Brain microvascular endothelial cell (primary cell): ENCODE measurements around the gene LCT.

Experiments used
- DNase-seq: peaks from one replicate; pipeline ENCODE4 v3.0.0-alpha.2; 2020
- H3K27ac ChIP-seq: fragments of 250-450 bp; sonication (Bioruptor Pico); 2 replicates; pipeline ENCODE4 v1.5.1; 2020; ENCODE audit warnings: mild to moderate bottlenecking, moderate library complexity
- H3K27me3 ChIP-seq: fragments of 250-450 bp; sonication (Bioruptor Pico); replicated peaks from 2 replicates; pipeline ENCODE4 v1.5.1; 2020; ENCODE audit warnings: mild to moderate bottlenecking
- H3K36me3 ChIP-seq: fragments of 250-450 bp; sonication (Bioruptor Pico); replicated peaks from 2 replicates; pipeline ENCODE4 v1.5.1; 2020; ENCODE audit warnings: mild to moderate bottlenecking
- H3K4me3 ChIP-seq: 2 replicates; pipeline ENCODE4 v1.5.1; 2011; ENCODE audit warnings: low read depth, mild to moderate bottlenecking, control low read depth, low read length, moderate library complexity
- in situ Hi-C: cut with HindIII; loops from 2 replicates; pipeline ENCODE4 v1.10.0; 2017; ENCODE audit warnings: low sequenced_read_pairs, low pct_ligation_motif_present
- TF ChIP-seq, protein P1 (sequence below): IDR thresholded peaks from 2 replicates; pipeline ENCODE4 v1.5.1; 2011; ENCODE audit warnings: low read depth, mild to moderate bottlenecking, moderate library complexity, low read length, control low read depth, inconsistent platforms; ENCODE audit errors: missing control alignments

LCT gene

DNA sequence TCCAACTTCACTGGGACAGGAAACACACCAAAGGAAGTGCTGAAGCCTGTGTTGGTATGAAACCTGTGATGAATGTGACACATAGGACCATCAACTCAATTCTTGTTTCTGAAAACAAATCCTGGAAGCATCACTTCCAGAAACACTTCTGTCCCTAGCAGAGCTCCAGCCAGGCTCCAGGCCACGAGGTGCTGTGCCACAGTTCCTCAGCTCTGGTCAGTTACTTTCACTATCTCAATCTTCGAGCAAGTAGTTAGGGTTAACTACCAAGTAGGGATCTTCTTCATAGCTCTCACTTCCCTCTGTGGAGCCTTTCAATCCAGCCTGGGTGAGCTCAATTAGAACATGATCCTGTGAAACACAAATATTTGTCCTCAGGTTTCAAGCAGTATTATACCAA, 3.6 kb upstream of the LCT start:
- Histone ChIP-seq H3K36me3 (peaks cover 2% of the 10 kb centered on the region), H3K27ac (no peak overlapping the region), H3K4me3 (no peak overlapping the region), H3K27me3 (no peaks in the 10 kb centered on the region)
- in situ Hi-C loops: no loop called here
- DNase-seq: peak; percentile 9
- TF ChIP-seq, protein P1, sequence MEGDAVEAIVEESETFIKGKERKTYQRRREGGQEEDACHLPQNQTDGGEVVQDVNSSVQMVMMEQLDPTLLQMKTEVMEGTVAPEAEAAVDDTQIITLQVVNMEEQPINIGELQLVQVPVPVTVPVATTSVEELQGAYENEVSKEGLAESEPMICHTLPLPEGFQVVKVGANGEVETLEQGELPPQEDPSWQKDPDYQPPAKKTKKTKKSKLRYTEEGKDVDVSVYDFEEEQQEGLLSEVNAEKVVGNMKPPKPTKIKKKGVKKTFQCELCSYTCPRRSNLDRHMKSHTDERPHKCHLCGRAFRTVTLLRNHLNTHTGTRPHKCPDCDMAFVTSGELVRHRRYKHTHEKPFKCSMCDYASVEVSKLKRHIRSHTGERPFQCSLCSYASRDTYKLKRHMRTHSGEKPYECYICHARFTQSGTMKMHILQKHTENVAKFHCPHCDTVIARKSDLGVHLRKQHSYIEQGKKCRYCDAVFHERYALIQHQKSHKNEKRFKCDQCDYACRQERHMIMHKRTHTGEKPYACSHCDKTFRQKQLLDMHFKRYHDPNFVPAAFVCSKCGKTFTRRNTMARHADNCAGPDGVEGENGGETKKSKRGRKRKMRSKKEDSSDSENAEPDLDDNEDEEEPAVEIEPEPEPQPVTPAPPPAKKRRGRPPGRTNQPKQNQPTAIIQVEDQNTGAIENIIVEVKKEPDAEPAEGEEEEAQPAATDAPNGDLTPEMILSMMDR: no peak

DNA sequence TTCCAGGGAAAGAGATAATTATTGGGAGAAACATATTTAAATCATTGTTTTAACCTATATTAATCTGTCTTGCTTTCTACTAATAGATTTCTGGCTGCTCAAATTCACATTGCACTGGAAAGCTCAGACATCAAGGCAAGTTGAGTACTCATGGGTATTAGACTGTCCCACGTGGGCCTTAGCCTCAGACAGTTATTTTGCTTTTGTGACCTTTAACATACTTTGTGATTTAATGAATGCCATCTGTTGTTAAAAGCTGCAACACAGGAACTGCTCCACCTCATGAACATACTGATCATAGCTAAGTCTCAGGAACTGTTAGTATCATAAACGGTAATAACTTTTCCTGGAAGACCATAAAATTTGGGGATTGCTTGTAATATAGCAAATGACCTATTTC, 2.7 kb upstream of the LCT start:
- Histone ChIP-seq H3K36me3 (peaks cover 2% of the 10 kb centered on the region), H3K4me3 (no peak overlapping the region), H3K27ac (no peak overlapping the region), H3K27me3 (no peaks in the 10 kb centered on the region)
- in situ Hi-C loops: no loop called here
- DNase-seq: peak; percentile 63
- TF ChIP-seq, protein P1: no peak

DNA sequence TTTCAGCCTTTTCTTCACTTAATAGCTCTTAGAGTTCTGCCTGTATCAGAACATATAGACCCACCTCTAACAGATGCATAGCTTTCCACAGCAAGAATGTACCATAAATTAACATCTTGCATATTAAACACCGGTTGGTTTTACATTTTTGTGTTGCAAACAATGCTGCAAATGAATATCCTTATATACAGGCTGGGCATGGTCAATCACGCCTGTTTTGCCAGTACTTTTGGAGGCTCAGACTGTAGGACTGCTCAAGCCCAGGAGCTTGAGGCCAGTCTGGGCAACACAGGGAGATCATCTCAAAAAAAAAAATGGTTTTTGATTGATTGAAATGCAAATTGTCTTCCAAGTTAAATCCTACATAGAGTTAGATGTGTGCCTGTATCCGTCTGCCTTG, 1.5 kb upstream of the LCT start:
- H3K27ac ChIP-seq: no peak overlapping the region

DNA sequence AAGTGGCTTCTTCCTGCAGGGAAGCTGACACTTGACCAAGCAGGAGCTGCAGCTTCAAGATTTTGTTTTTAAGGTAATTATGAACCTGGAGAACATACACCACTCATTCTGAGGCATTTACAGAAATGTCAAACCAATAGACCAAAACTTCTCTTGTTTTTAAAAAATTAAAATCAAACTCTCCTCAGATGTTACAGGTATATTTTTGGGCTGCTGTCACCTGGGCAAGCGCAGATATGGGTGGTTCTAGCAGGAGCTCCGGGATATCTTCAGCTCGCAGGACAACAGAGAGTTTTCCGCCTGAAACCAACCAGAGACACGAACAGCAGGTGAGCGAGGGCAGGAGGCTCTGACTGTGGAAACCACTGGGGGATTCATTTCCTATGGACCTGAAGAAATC, 4.1 kb downstream of the LCT start:
- TF ChIP-seq, protein P1: no peak

More for the DNA sequence above, 1.5 kb upstream of the LCT start:
- Histone ChIP-seq H3K27me3 (no peaks in the 10 kb centered on the region), H3K36me3 (peaks cover 2% of the 10 kb centered on the region), H3K4me3 (no peak overlapping the region)
- in situ Hi-C loops: no loop called here
- no peak for DNase-seq
- TF ChIP-seq, protein P1: no peak

DNA sequence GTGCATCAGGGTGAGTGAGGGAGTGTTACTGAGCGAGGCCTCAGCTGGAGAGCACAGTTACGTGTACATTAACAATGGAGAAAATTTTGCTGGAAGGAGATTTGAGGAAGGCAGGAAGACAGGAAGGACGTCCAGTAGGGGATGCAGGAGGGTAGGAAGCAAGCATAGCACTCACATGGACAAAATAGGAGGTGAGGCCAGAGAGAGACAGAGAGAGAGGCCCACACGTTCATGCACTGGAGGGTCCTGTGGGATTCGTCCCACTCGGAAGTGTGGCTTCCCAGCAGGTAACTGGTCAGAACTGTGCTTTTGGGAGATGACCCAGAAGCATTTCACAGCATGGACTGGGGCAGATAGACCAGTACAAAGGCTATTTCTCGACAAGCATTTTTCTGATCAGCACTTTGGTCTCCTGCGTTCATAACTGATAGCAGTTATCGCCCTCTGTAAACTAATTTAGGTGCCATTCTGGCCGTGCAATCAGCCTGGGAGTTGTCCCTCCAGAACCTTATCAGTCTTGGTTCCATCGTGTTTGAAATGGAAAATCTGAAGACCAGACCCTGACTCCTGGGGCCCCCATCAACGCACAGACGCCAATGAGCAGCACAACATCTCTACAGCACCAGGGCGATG, 5.7 kb downstream of the LCT start:
- DNase-seq: no peak
- Histone ChIP-seq H3K4me3 (no peak overlapping the region), H3K27ac (no peak overlapping the region), H3K27me3 (no peaks in the 10 kb centered on the region), H3K36me3 (no peaks in the 10 kb centered on the region)
- TF ChIP-seq, protein P1: no peak
- in situ Hi-C loops: no loop called here

More for the DNA sequence above, 4.1 kb downstream of the LCT start:
- no peak for DNase-seq
- in situ Hi-C loops: no loop called here
- no peaks in the 10 kb centered on the region for H3K27me3 ChIP-seq
- H3K27ac ChIP-seq: no peak overlapping the region
- no peak overlapping the region for H3K4me3 ChIP-seq
- no peaks in the 10 kb centered on the region for H3K36me3 ChIP-seq
